NB4 (cell line): Measurements from ENCODE around the gene C2orf49.

Source experiments
- POLR2A ChIP-seq: IDR thresholded peaks from 2 replicates; pipeline ENCODE4 v1.6.1; 2011; ENCODE audit warnings: mild to moderate bottlenecking; ENCODE audit not compliant: insufficient read length; ENCODE audit errors: extremely low read depth
- TF ChIP-seq, protein P1 (sequence below): IDR thresholded peaks from one replicate; pipeline ENCODE4 v1.5.1; 2012; ENCODE audit warnings: low read depth, low read length

DNA sequence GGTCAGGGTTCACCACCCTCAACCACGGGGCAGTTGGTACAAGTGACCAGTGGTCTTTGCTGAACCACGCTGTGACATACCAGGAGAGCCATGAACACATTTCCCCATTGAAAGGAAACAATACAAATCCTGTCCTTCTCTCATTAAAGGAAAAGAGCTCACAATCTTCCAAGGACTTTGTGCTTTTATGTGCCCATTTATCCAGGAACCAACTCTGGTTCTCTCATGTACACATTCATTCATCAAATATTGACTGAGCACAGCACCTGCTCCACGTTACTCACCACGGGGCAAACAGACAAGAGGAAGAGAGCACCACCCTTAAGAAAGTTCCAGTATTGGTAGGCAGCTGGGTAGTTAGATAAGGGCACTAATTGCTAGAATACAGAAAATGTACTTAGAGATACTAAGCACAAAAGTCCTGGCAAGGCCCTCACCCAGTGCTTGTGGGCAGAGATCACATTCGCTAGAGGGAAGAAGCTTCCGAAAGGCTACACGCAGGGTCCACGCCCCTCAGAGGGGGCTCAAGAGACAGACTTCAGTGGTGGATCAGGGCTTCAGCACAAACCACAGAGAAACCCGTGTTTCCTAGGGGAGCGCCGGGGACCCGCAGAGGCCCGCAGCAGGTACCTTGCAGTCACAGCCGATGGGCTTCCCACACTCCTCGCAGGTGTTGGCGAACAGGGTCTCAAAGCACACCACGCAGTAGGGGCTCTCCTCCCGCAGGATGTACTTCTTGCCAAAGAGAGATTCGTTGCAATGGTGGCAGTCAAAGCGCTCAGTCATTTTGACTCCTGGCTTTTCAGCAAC is 48.6 kb downstream of the C2orf49 start:
- TF ChIP-seq, protein P1, sequence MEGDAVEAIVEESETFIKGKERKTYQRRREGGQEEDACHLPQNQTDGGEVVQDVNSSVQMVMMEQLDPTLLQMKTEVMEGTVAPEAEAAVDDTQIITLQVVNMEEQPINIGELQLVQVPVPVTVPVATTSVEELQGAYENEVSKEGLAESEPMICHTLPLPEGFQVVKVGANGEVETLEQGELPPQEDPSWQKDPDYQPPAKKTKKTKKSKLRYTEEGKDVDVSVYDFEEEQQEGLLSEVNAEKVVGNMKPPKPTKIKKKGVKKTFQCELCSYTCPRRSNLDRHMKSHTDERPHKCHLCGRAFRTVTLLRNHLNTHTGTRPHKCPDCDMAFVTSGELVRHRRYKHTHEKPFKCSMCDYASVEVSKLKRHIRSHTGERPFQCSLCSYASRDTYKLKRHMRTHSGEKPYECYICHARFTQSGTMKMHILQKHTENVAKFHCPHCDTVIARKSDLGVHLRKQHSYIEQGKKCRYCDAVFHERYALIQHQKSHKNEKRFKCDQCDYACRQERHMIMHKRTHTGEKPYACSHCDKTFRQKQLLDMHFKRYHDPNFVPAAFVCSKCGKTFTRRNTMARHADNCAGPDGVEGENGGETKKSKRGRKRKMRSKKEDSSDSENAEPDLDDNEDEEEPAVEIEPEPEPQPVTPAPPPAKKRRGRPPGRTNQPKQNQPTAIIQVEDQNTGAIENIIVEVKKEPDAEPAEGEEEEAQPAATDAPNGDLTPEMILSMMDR = no peak
- no peak for TF ChIP-seq POLR2A
